OCI-LY1 (cell line): ENCODE results near the gene MIS18BP1.

Experiments used
- H2AFZ ChIP-seq: fragments of 200-600 bp; sonication (generic), shearing (Covaris generic); 2 replicates; pipeline ENCODE4 v1.6.0; 2014; ENCODE audit warnings: antibody characterized with exemption, mild to moderate bottlenecking, low read length
- H3F3A ChIP-seq: fragments of 200-600 bp; sonication (generic), shearing (Covaris generic); 2 replicates; pipeline ENCODE4 v1.6.0; 2014; ENCODE audit warnings: mild to moderate bottlenecking, antibody characterized with exemption, low read length, moderate library complexity; ENCODE audit not compliant: insufficient read depth
- H3K27ac ChIP-seq: fragments of 200-600 bp; sonication (generic); 2 replicates; pipeline ENCODE4 v1.5.1; 2014; ENCODE audit warnings: low read length, mixed run types, mild to moderate bottlenecking, low read depth; ENCODE audit not compliant: poor library complexity, severe bottlenecking
- H3K27me3 ChIP-seq: fragments of 200-600 bp; sonication (generic); 2 replicates; pipeline ENCODE4 v1.6.0; 2014; ENCODE audit warnings: antibody characterized with exemption, mild to moderate bottlenecking, low read length, moderate library complexity; ENCODE audit not compliant: insufficient read depth
- H3K36me3 ChIP-seq: fragments of 200-600 bp; sonication (generic); 2 replicates; pipeline ENCODE4 v1.6.1; 2014; ENCODE audit warnings: mild to moderate bottlenecking, antibody characterized with exemption, low read length, moderate library complexity, mixed read lengths; ENCODE audit not compliant: insufficient read depth
- H3K4me1 ChIP-seq: fragments of 200-600 bp; sonication (generic); 2 replicates; pipeline ENCODE4 v1.5.1; 2014; ENCODE audit warnings: mild to moderate bottlenecking, low read length, moderate library complexity; ENCODE audit not compliant: insufficient read depth, severe bottlenecking
- H3K4me2 ChIP-seq: fragments of 200-600 bp; sonication (generic), shearing (Covaris generic); 2 replicates; pipeline ENCODE4 v1.6.1; 2014; ENCODE audit warnings: low read length
- H3K4me3 ChIP-seq: fragments of 200-600 bp; sonication (generic); 2 replicates; pipeline ENCODE4 v1.5.1; 2014; ENCODE audit warnings: low read length, low read depth, mild to moderate bottlenecking, mixed read lengths; ENCODE audit not compliant: poor library complexity, severe bottlenecking
- H3K79me2 ChIP-seq: fragments of 200-600 bp; shearing (Covaris generic); 2 replicates; pipeline ENCODE4 v1.6.1; 2016; ENCODE audit warnings: mixed run types, low read length, mixed read lengths; ENCODE audit not compliant: insufficient read depth
- H3K9ac ChIP-seq: fragments of 200-600 bp; sonication (generic), shearing (Covaris generic); 2 replicates; pipeline ENCODE4 v1.6.1; 2014; ENCODE audit warnings: mild to moderate bottlenecking, low read length, mixed read lengths
- H3K9me2 ChIP-seq: fragments of 200-600 bp; sonication (generic), shearing (Covaris generic); 2 replicates; pipeline ENCODE4 v1.6.1; 2014; ENCODE audit warnings: low read depth, mild to moderate bottlenecking, low read length, mixed read lengths
- H3K9me3 ChIP-seq: fragments of 200-600 bp; shearing (Covaris generic); 2 replicates; pipeline ENCODE4 v1.6.1; 2014; ENCODE audit warnings: low read length, mixed read lengths
- H4K20me1 ChIP-seq: fragments of 200-600 bp; sonication (generic), shearing (Covaris generic); 2 replicates; pipeline ENCODE4 v1.6.0; 2016; ENCODE audit warnings: mild to moderate bottlenecking, low read length; ENCODE audit not compliant: insufficient read depth
- CTCF ChIP-seq: fragments of 200-600 bp; sonication (generic), shearing (Covaris generic); IDR thresholded peaks from 2 replicates; pipeline ENCODE4 v1.5.1; 2017; ENCODE audit warnings: mild to moderate bottlenecking, antibody characterized with exemption, low read length, moderate library complexity, mixed read lengths
- EZH2 ChIP-seq: fragments of 200-600 bp; sonication (generic), shearing (Covaris generic); IDR thresholded peaks from 2 replicates; pipeline ENCODE4 v1.8.0; 2017; ENCODE audit warnings: borderline replicate concordance, mixed run types, mild to moderate bottlenecking, antibody characterized with exemption, low read length, moderate library complexity, mixed read lengths

Gene MIS18BP1

DNA sequence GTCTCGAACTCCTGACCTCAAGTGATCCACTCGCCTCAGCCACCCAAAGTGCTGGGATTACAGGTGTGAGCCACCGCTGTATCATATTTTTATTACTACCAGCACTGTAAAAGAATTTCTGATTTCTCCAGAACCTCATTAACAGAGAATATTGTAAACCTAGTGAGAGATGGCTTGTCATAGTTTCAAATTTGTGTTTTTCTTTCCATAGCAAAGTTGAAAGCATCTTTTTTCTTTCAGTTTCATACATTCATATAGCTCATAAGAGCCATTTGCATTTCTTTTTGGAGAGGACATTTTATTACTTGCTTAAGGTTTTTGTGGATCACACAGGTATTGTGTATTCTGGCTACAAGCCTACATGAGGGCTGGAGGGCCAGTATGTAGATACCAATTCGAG, 58.0 kb downstream of the MIS18BP1 start:
- H3K9me3 ChIP-seq: no peaks in the 10 kb centered on the region
- no peak for TF ChIP-seq CTCF
- TF ChIP-seq EZH2: no peak

DNA sequence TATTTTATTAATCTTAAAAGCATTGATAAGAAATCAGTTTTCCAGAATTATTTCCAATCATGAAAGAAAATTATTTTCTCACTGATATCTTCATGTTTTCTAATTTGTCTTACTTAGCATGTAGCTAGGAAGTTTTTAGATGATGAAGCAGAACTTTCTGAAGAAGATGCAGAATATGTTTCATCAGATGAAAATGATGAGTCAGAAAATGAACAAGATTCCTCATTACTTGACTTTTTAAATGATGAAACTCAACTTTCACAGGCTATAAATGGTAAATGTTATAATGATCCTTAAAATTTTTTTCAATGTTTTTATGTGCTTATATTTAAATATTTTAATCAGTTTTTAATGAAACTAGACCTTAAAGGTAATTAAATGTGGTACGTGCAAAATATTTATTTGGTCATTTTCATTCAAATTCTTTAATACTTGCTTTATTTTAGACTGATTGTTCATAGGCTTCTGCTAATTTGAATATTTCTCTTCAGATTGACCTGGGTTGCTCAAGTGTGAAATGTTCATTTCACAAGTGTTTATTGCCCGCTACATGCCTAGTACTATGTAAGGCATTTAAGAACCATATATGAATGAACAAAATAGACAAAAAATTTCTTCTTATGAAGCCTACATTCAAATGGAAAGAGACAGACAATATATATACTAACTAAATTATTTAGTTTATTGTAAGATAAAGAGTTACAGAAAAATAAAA, 67.7 kb downstream of the MIS18BP1 start:
- Histone ChIP-seq H3K4me2 (no peak overlapping the region), H4K20me1 (no peaks in the 10 kb centered on the region), H3K36me3 (peaks cover 38% of the 10 kb centered on the region)

More for the DNA sequence above, 58.0 kb downstream of the MIS18BP1 start:
- Histone ChIP-seq H3K79me2 (no peaks in the 10 kb centered on the region), H3K27ac (no peak overlapping the region), H3K4me3 (no peak overlapping the region), H3K27me3 (no peaks in the 10 kb centered on the region), H3K4me2 (no peak overlapping the region), H3K4me1 (no peaks in the 10 kb centered on the region), H3F3A (no peaks in the 10 kb centered on the region), H2AFZ (no peak overlapping the region), H3K36me3 (peaks cover 13% of the 10 kb centered on the region; the same call in 1 of the 2 replicates), H3K9me2 (no peaks in the 10 kb centered on the region), H3K9ac (no peak overlapping the region), H4K20me1 (no peaks in the 10 kb centered on the region)

GRCh38 chr14:45181806-45182205, 71.2 kb downstream of the MIS18BP1 start:
- no peak overlapping the region for H2AFZ ChIP-seq
- H3K4me2 ChIP-seq: no peak overlapping the region
- H4K20me1 ChIP-seq: no peaks in the 10 kb centered on the region
- H3F3A ChIP-seq: no peaks in the 10 kb centered on the region
- no peak for TF ChIP-seq CTCF
- TF ChIP-seq EZH2: no peak
- H3K27ac ChIP-seq: no peak overlapping the region
- no peaks in the 10 kb centered on the region; the same call in 1 of the 2 replicates for H3K9me3 ChIP-seq
- no peaks in the 10 kb centered on the region for H3K79me2 ChIP-seq
- no peaks in the 10 kb centered on the region for H3K4me1 ChIP-seq
- no peak overlapping the region for H3K4me3 ChIP-seq
- no peaks in the 10 kb centered on the region for H3K27me3 ChIP-seq
- H3K9me2 ChIP-seq: no peaks in the 10 kb centered on the region
- H3K36me3 ChIP-seq: peaks cover 13% of the 10 kb centered on the region
- no peak overlapping the region for H3K9ac ChIP-seq

More for the DNA sequence above, 67.7 kb downstream of the MIS18BP1 start:
- Histone ChIP-seq H3F3A (no peaks in the 10 kb centered on the region), H3K79me2 (no peaks in the 10 kb centered on the region), H3K4me3 (no peak overlapping the region), H3K9me2 (no peaks in the 10 kb centered on the region), H3K9me3 (no peaks in the 10 kb centered on the region; the same call in 1 of the 2 replicates), H3K9ac (no peak overlapping the region), H2AFZ (no peak overlapping the region), H3K27me3 (no peaks in the 10 kb centered on the region), H3K27ac (no peak overlapping the region), H3K4me1 (no peaks in the 10 kb centered on the region)
- TF ChIP-seq CTCF (no peak), EZH2 (no peak)
